OCI-LY7 (cell line): Measurements from ENCODE around the gene TIMM13. TPM values are rescaled to one million over a fixed set of nuclear protein-coding genes. Genes with fewer than 3 reads are reported as not detected.

Source experiments
- BruUV-seq: library from RNA; stranded (reverse); fragments of 400-500 nt; replicated peaks from 2 replicates; lab custom pipeline; 2021; lab: Mats Ljungman, UMichigan
- CTCF ChIA-PET: fragments of 300-600 bp; sonication (Branson Sonifier 250); formaldehyde crosslinking; loops from one replicate; lab custom pipeline; 2022; ENCODE audit warnings: antibody characterized with exemption; ENCODE audit not compliant: unreplicated experiment; lab: Charles Lee
- POLR2A ChIA-PET: fragments of 300-600 bp; sonication (Branson Sonifier 250); formaldehyde crosslinking; loops from one replicate; lab custom pipeline; 2022; ENCODE audit warnings: antibody characterized with exemption; lab: Charles Lee
- DNase-seq: peaks from one replicate; pipeline ENCODE4 v3.0.0-alpha.2; 2015; ENCODE audit warnings: low spot score
- H2AFZ ChIP-seq: fragments of 200-600 bp; sonication (generic), shearing (Covaris generic); 2 replicates; pipeline ENCODE4 v1.6.1; 2014; ENCODE audit warnings: mild to moderate bottlenecking, antibody characterized with exemption, low read length, moderate library complexity
- H3K27ac ChIP-seq: fragments of 200-600 bp; sonication (generic); 2 replicates; pipeline ENCODE4 v1.5.1; 2014; ENCODE audit warnings: mixed run types, low read depth, mild to moderate bottlenecking, moderate library complexity, low read length, inconsistent platforms; ENCODE audit not compliant: poor library complexity, severe bottlenecking
- H3K36me3 ChIP-seq: fragments of 200-600 bp; sonication (generic); 2 replicates; pipeline ENCODE4 v1.6.1; 2014; ENCODE audit warnings: mild to moderate bottlenecking, antibody characterized with exemption, low read length, moderate library complexity, mixed read lengths; ENCODE audit not compliant: insufficient read depth
- H3K4me1 ChIP-seq: fragments of 200-600 bp; sonication (generic); 2 replicates; pipeline ENCODE4 v1.5.1; 2014; ENCODE audit warnings: mild to moderate bottlenecking, low read length; ENCODE audit not compliant: insufficient read depth, poor library complexity, severe bottlenecking
- H3K4me2 ChIP-seq: fragments of 200-600 bp; sonication (generic); 2 replicates; pipeline ENCODE4 v1.6.1; 2014; ENCODE audit warnings: mild to moderate bottlenecking, low read length
- H3K4me3 ChIP-seq: fragments of 200-600 bp; sonication (generic); 2 replicates; pipeline ENCODE4 v1.5.1; 2014; ENCODE audit warnings: mild to moderate bottlenecking, low read depth, low read length; ENCODE audit not compliant: poor library complexity, severe bottlenecking
- H3K79me2 ChIP-seq: fragments of 200-600 bp; sonication (generic); 2 replicates; pipeline ENCODE4 v1.6.1; 2016; ENCODE audit warnings: low read depth, mild to moderate bottlenecking, low read length, moderate library complexity, mixed read lengths; ENCODE audit not compliant: insufficient read depth
- H3K9me2 ChIP-seq: fragments of 200-600 bp; sonication (generic); 2 replicates; pipeline ENCODE4 v1.6.1; 2016; ENCODE audit warnings: mild to moderate bottlenecking, low read length, mixed read lengths; ENCODE audit not compliant: insufficient read depth
- H3K9me3 ChIP-seq: fragments of 200-600 bp; sonication (generic); 2 replicates; pipeline ENCODE4 v1.6.1; 2014; ENCODE audit warnings: mild to moderate bottlenecking, mixed run types, low read length, mixed read lengths
- H4K20me1 ChIP-seq: fragments of 200-600 bp; sonication (generic); 2 replicates; pipeline ENCODE4 v1.6.1; 2014; ENCODE audit warnings: mild to moderate bottlenecking, antibody characterized with exemption, low read length, moderate library complexity, mixed read lengths; ENCODE audit not compliant: insufficient read depth
- EZH2phosphoT487 ChIP-seq: fragments of 200-600 bp; sonication (generic); IDR thresholded peaks from 2 replicates; pipeline ENCODE4 v1.6.1; 2018; ENCODE audit warnings: low read depth, borderline replicate concordance, mild to moderate bottlenecking, mixed run types, antibody characterized with exemption, low read length, moderate library complexity, mixed read lengths
- intact Hi-C: fragments of 100-400 bp; cut with micrococcal nuclease; formaldehyde crosslinking; loops from one replicate; pipeline ENCODE4 v1.10.0; 2022; ENCODE audit not compliant: unreplicated experiment
- total RNA-seq, 2 experiments: library from RNA; depleted of rRNA in 1 of 2; stranded (reverse); fragments of >200 nt in 1 of 2; shearing (Covaris generic) in 1 of 2; gene quantifications; 2 replicates each; pipeline ENCODE4 v1.2.3, GENCODE V29; 2014 to 2022
- TF ChIP-seq, protein P1 (sequence below): fragments of 200-600 bp; sonication (generic); conservative IDR thresholded peaks from 2 replicates; pipeline ENCODE4 v1.5.1; 2014; ENCODE audit warnings: mild to moderate bottlenecking, antibody characterized with exemption, low read length, moderate library complexity, mixed read lengths

The TIMM13 gene
- total RNA-seq, 2 experiments from 2014 or later, result 55.4 to 120 TPM

DNA sequence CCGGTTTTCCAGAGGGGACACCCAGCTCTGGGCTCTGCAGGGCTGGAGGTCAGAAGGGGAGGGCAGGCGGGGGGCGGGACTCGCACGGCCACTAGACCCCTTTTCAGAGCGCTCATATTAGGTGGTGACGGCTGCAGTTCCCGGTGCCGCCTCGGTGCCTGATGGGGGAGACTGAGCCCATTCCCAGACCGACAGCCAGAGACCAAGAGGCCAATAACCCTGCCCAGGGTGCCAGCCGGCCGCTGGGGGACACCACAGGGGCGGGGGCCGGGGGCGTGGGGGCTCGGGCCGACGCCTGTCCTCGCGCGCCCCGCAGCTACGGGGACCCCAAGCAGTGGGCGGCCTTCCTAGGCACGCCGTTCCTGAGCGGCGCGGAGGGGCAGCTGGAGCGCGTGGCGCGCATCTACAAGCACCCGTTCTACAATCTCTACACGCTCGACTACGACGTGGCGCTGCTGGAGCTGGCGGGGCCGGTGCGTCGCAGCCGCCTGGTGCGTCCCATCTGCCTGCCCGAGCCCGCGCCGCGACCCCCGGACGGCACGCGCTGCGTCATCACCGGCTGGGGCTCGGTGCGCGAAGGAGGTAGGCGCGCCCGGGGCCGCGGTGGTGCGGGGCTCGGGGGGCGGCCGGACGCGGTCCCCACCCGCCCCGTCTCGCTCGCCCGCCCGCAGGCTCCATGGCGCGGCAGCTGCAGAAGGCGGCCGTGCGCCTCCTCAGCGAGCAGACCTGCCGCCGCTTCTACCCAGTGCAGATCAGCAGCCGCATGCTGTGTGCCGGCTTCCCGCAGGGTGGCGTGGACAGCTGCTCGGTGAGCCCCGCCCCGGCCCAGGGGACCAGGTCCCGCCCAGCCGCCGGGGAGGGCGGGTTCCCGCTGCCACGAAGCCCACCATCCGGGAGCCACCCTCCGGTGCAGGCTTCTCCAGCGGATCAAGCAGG is 2.4 kb downstream of the TIMM13 start:
- H3K27ac ChIP-seq, result no peak overlapping the region
- peaks cover 29% of the 10 kb centered on the region for H3K79me2 ChIP-seq
- no peak for DNase-seq
- BruUV-seq, result no TSS peak
- H2AFZ ChIP-seq, result no peak overlapping the region
- H3K9me3 ChIP-seq, result no peaks in the 10 kb centered on the region
- no peaks in the 10 kb centered on the region for H3K9me2 ChIP-seq
- ChIA-PET POLR2A (no interaction called here), CTCF (no interaction called here)
- TF ChIP-seq EZH2phosphoT487, result no peak
- TF ChIP-seq, protein P1, sequence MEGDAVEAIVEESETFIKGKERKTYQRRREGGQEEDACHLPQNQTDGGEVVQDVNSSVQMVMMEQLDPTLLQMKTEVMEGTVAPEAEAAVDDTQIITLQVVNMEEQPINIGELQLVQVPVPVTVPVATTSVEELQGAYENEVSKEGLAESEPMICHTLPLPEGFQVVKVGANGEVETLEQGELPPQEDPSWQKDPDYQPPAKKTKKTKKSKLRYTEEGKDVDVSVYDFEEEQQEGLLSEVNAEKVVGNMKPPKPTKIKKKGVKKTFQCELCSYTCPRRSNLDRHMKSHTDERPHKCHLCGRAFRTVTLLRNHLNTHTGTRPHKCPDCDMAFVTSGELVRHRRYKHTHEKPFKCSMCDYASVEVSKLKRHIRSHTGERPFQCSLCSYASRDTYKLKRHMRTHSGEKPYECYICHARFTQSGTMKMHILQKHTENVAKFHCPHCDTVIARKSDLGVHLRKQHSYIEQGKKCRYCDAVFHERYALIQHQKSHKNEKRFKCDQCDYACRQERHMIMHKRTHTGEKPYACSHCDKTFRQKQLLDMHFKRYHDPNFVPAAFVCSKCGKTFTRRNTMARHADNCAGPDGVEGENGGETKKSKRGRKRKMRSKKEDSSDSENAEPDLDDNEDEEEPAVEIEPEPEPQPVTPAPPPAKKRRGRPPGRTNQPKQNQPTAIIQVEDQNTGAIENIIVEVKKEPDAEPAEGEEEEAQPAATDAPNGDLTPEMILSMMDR, result no peak
- peaks cover 21% of the 10 kb centered on the region for H3K4me1 ChIP-seq
- H3K4me3 ChIP-seq, result no peak overlapping the region
- no peak overlapping the region for H3K4me2 ChIP-seq
- 0 out of 2 replicates have a peak, but pooled peaks cover 8% of the 10 kb centered on the region for H4K20me1 ChIP-seq
- intact Hi-C loops, result no loop called here
- H3K36me3 ChIP-seq, result peaks cover 59% of the 10 kb centered on the region

DNA sequence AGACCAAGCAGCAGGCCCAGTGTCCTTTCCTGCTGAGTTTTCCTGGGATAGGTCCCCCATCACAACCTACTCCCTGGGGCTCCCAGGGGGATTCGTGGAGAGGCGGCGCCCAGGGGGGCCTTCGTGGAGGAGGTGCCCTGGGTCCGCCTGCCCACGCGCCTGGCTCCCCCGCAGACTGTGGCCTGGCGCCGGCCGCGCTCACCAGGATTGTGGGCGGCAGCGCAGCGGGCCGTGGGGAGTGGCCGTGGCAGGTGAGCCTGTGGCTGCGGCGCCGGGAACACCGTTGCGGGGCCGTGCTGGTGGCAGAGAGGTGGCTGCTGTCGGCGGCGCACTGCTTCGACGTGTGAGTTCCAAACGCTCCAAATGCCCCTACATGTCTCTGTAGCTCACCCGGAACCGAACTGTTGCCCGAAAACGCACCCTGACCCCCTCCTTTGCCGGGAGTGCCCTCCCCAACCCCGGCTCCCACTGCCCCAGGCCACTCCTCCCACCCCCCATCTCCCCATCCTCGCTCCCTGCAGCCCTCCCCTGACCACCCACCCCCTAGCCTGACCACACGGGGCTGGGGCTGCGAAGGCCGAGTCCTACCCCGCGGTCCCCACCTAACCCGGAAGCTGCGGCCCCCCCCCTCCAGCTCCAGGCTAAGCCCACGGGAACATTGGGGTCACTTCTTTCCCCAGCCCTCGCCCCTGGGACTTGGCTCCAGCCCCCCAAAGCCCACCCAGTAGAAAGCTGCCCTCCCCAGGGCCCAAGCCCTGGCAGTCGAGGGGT is 3.3 kb downstream of the TIMM13 start:
- Histone ChIP-seq H3K4me1 (peaks cover 21% of the 10 kb centered on the region), H3K27ac (no peak overlapping the region), H3K9me3 (no peaks in the 10 kb centered on the region), H4K20me1 (0 out of 2 replicates have a peak, but pooled peaks cover 8% of the 10 kb centered on the region), H3K4me3 (no peak overlapping the region), H3K9me2 (no peaks in the 10 kb centered on the region), H3K4me2 (no peak overlapping the region), H3K36me3 (peaks cover 54% of the 10 kb centered on the region), H3K79me2 (peaks cover 29% of the 10 kb centered on the region), H2AFZ (no peak overlapping the region)
- BruUV-seq, result no TSS peak
- ChIA-PET POLR2A (no interaction called here), CTCF (no interaction called here)
- intact Hi-C loops, result no loop called here
- no peak for DNase-seq
- TF ChIP-seq EZH2phosphoT487, result no peak
- TF ChIP-seq, protein P1, result no peak
